HepG2 (cell line): ENCODE measurements around the gene ACE. TPM values are rescaled to one million over a fixed set of nuclear protein-coding genes. Genes with fewer than 3 reads are reported as not detected.

ENCODE experiments used
- MAFK ChIP-seq, 2 experiments: IDR thresholded peaks in 1 of 2; conservative IDR thresholded peaks in 1 of 2; 2 replicates each; pipeline ENCODE4 v1.6.1; 2011; ENCODE audit warnings: improper control_type of control experiment in 2 of 2, low read length in 2 of 2
- NCOR1 ChIP-seq: fragments of 200-600 bp; sonication (generic); IDR thresholded peaks from 2 replicates; pipeline ENCODE4 v1.7.0; 2017; ENCODE audit warnings: antibody characterized with exemption, low read length, borderline replicate concordance
- NFE2L1 ChIP-seq: sonication (generic); formaldehyde crosslinking; IDR thresholded peaks from 2 replicates; pipeline ENCODE4 v1.4.0; 2020; ENCODE audit warnings: missing genetic modification reagents, mild to moderate bottlenecking, borderline replicate concordance
- NRL ChIP-seq: sonication (generic); formaldehyde crosslinking; IDR thresholded peaks from 2 replicates; pipeline ENCODE4 v1.5.0; 2020; ENCODE audit warnings: missing genetic modification reagents, mild to moderate bottlenecking, moderate library complexity, borderline replicate concordance
- PRDM4 ChIP-seq: sonication (generic); formaldehyde crosslinking; IDR thresholded peaks from 2 replicates; pipeline ENCODE4 v1.9.0; 2021; ENCODE audit warnings: missing genetic modification reagents, borderline replicate concordance
- SKI ChIP-seq: fragments of 450-650 bp; IDR thresholded peaks from one replicate; pipeline ENCODE4 v1.6.1; 2018; ENCODE audit warnings: mild to moderate bottlenecking; ENCODE audit not compliant: partially characterized antibody
- ZNF746 ChIP-seq: sonication (generic); formaldehyde crosslinking; IDR thresholded peaks from 2 replicates; pipeline ENCODE4 v1.8.0; 2022; ENCODE audit warnings: mild to moderate bottlenecking, missing genetic modification reagents
- ZSCAN25 ChIP-seq: sonication (generic); formaldehyde crosslinking; IDR thresholded peaks from 2 replicates; pipeline ENCODE4 v1.8.0; 2022; ENCODE audit warnings: mild to moderate bottlenecking, missing genetic modification reagents
- polyA plus RNA-seq, 8 experiments: library from polyadenylated mRNA; depleted of rRNA in 3 of 8; stranded (reverse) in 7 of 8; unstranded in 1 of 8; fragments of >200 nt; fragmentation: Illumina TruSeq in 4 of 8; extraction: Trizol in 4 of 8; gene quantifications; 2 replicates each; pipeline versions ENCODE4 v1.2.1 to v1.2.3, GENCODE V29; 2011 to 2016; ENCODE audit warnings: low read depth in 4 of 8, missing spikeins in 1 of 8, mixed read lengths in 1 of 8; ENCODE audit not compliant: insufficient read depth in 1 of 8
- total RNA-seq, 5 experiments: library from RNA; depleted of rRNA; stranded (reverse); fragments of >200 nt; fragmentation: Illumina TruSeq; extraction: Trizol; gene quantifications; 2 replicates each; pipeline ENCODE4 v1.2.3, GENCODE V29; 2016; ENCODE audit warnings: low read depth in 1 of 5
- TF ChIP-seq, protein P1 (sequence below): sonication (generic); formaldehyde crosslinking; IDR thresholded peaks from 2 replicates; pipeline ENCODE4 v1.4.0; 2020; ENCODE audit warnings: missing genetic modification reagents, mild to moderate bottlenecking, borderline replicate concordance
- TF ChIP-seq, protein P2 (sequence below): sonication (generic); formaldehyde crosslinking; IDR thresholded peaks from 2 replicates; pipeline ENCODE4 v1.4.0; 2020; ENCODE audit warnings: mild to moderate bottlenecking, missing genetic modification reagents

ACE gene
- total and polyA plus RNA-seq, 2 of the 13 experiments (the other 11 are each of a cell fraction or from before 2014, with no cell fraction given), result 0.08 to 0.13 TPM

GRCh38 chr17:63431939-63432804 lies 44.7 kb upstream of the ACE start (continued):
- no peak for TF ChIP-seq PRDM4 (CRISPR knock-in tag)
- no peak for TF ChIP-seq NFE2L1 (CRISPR knock-in tag)
- TF ChIP-seq NRL (CRISPR knock-in tag), result no peak
- peak; percentile 70; the same call in 1 of the 2 replicates for TF ChIP-seq ZSCAN25 (CRISPR knock-in tag)
- no peak for TF ChIP-seq ZNF746 (CRISPR knock-in tag)
- TF ChIP-seq, protein P1, sequence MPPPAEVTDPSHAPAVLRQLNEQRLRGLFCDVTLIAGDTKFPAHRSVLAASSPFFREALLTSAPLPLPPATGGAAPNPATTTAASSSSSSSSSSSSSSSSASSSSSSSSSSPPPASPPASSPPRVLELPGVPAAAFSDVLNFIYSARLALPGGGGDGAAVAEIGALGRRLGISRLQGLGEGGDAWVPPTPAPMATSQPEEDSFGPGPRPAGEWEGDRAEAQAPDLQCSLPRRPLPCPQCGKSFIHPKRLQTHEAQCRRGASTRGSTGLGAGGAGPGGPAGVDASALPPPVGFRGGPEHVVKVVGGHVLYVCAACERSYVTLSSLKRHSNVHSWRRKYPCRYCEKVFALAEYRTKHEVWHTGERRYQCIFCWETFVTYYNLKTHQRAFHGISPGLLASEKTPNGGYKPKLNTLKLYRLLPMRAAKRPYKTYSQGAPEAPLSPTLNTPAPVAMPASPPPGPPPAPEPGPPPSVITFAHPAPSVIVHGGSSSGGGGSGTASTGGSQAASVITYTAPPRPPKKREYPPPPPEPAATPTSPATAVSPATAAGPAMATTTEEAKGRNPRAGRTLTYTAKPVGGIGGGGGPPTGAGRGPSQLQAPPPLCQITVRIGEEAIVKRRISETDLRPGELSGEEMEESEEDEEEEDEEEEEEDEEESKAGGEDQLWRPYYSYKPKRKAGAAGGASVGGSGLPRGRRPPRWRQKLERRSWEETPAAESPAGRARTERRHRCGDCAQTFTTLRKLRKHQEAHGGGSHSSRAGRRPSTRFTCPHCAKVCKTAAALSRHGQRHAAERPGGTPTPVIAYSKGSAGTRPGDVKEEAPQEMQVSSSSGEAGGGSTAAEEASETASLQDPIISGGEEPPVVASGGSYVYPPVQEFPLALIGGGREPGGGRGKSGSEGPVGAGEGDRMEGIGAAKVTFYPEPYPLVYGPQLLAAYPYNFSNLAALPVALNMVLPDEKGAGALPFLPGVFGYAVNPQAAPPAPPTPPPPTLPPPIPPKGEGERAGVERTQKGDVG (CRISPR knock-in tag), result no peak
- no peak for TF ChIP-seq MAFK (conservative IDR thresholded peaks at IDR 0.05 in 1 of 2, IDR thresholded peaks at IDR 0.05 in 1 of 2; ENCODE audit: low read length in 2 of 2)
- TF ChIP-seq NCOR1, result peak; percentile 56; the same call in 1 of the 2 replicates
- TF ChIP-seq, protein P2, sequence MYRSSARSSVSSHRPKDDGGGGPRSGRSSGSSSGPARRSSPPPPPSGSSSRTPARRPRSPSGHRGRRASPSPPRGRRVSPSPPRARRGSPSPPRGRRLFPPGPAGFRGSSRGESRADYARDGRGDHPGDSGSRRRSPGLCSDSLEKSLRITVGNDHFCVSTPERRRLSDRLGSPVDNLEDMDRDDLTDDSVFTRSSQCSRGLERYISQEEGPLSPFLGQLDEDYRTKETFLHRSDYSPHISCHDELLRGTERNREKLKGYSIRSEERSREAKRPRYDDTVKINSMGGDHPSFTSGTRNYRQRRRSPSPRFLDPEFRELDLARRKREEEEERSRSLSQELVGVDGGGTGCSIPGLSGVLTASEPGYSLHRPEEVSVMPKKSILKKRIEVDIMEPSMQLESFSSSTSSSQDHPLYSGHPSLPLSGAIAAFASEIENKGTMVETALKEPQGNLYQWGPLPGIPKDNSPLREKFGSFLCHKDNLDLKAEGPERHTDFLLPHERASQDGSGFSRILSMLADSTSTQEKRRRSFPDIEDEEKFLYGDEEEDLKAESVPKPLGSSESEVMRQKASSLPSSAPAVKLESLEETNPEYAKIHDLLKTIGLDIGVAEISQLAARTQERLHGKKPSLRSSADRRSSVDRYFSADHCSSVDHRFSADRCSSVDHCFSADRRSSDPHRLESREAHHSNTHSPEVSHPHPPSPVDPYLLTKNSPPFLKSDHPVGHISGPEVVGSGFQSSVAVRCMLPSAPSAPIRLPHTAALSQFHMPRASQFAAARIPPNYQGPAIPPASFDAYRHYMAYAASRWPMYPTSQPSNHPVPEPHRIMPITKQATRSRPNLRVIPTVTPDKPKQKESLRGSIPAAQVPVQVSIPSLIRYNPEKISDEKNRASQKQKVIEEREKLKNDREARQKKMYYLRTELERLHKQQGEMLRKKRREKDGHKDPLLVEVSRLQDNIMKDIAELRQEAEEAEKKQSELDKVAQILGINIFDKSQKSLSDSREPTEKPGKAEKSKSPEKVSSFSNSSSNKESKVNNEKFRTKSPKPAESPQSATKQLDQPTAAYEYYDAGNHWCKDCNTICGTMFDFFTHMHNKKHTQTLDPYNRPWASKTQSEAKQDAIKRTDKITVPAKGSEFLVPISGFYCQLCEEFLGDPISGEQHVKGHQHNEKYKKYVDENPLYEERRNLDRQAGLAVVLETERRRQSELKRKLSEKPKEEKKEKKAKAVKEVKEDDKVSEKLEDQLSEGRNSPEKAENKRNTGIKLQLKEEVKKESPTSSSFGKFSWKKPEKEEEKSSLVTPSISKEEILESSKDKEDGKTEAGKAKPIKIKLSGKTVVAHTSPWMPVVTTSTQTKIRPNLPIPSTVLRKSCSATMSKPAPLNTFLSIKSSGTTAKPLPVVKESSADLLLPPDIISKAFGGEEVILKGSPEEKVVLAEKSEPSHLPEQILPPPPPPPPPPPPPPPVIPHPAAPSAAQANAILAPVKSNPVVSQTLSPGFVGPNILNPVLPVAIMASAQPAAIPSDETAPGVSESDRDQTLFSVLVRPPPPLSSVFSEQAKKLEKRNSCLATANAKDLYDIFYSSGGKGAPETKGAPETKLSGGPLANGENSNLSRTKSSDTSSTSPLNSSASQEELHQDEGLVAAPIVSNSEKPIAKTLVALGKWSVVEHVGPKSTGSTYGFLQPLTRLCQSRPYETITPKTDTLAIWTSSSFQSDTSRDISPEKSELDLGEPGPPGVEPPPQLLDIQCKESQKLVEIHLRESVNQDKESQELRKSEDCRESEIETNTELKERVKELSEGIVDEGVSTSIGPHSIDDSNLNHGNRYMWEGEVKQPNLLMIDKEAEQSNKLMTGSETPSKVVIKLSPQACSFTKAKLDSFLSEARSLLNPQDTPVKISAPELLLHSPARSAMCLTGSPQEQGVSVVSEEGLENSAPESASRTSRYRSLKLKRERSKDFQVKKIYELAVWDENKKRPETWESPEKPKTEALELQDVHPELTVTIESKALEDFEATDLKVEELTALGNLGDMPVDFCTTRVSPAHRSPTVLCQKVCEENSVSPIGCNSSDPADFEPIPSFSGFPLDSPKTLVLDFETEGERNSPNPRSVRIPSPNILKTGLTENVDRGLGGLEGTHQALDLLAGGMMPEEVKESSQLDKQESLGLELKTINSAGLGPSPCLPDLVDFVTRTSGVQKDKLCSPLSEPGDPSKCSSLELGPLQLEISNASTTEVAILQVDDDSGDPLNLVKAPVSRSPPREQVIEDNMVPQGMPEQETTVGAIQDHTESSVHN, result no peak
- peak; percentile 56 for TF ChIP-seq SKI
